ENCODE data around the gene NRM. TPM values are rescaled to one million over a fixed set of nuclear protein-coding genes. Genes with fewer than 3 reads are reported as not detected.

NRM gene
- total RNA-seq, 1 donor from 2014 or later = 1.8 TPM

Other genes with a start within 250 kb of the NRM start
- gene HLA-E, start 201.5 kb downstream of the NRM start, total RNA-seq = 141 TPM
- gene GNL1, start 134.5 kb downstream of the NRM start, total RNA-seq = 24.0 TPM
- gene PRR3, start 133.7 kb downstream of the NRM start, total RNA-seq = 2.3 TPM
- gene ABCF1, start 119.5 kb downstream of the NRM start, total RNA-seq = 24.4 TPM
- 49.8 TPM for gene PPP1R10, start 73.7 kb downstream of the NRM start, total RNA-seq
- gene MRPS18B, start 73.1 kb downstream of the NRM start, total RNA-seq = 53.3 TPM
- gene ATAT1, start 64.1 kb downstream of the NRM start, total RNA-seq = 5.1 TPM
- 13.8 TPM for gene C6orf136, start 43.9 kb downstream of the NRM start, total RNA-seq
- 15.2 TPM for gene DHX16, start 18.0 kb downstream of the NRM start, total RNA-seq
- gene PPP1R18, start 4.3 kb downstream of the NRM start, total RNA-seq = 10.6 TPM
- 13.7 TPM for gene MDC1, start 26.3 kb upstream of the NRM start, total RNA-seq
- gene TUBB, start 29.4 kb upstream of the NRM start, total RNA-seq = 219 TPM
- 45.9 TPM for gene FLOT1, start 51.7 kb upstream of the NRM start, total RNA-seq
- gene IER3, start 53.6 kb upstream of the NRM start, total RNA-seq = 5.8 TPM
- 5.1 TPM for gene DDR1, start 193.5 kb upstream of the NRM start, total RNA-seq
- gene GTF2H4, start 217.2 kb upstream of the NRM start, total RNA-seq = 21.7 TPM
- gene VARS2, start 223.3 kb upstream of the NRM start, total RNA-seq = 28.9 TPM
- not detected for gene SFTA2, start 241.2 kb upstream of the NRM start, total RNA-seq
- gene MUCL3, start 250.0 kb upstream of the NRM start, total RNA-seq = not detected

Measured in left lobe of liver (tissue), 1 donor.